ACHN (cell line): ENCODE results near the gene TRIM31.
A peak's percentile ranks its signal among the peaks of the same experiment; 100 is the strongest.

Source experiments
- DNase-seq: peaks from one replicate; pipeline ENCODE4 v3.0.0-alpha.2; 2015
- in situ Hi-C: cut with HindIII; loops from 2 replicates; pipeline ENCODE4 v1.10.0; 2017; ENCODE audit warnings: low sequenced_read_pairs, low pct_ligation_motif_present, low pct_unique_long_range_greater_than_20kb

Gene TRIM31

GRCh38 chr6:30113003-30113759 is at the start of gene TRIM31:
TSS of gene TRIM31 (minus strand) at chr6:30113090. CDS start at chr6:30112805, 285 bp downstream.
- in situ Hi-C loops: no loop called here
- no peak for DNase-seq

- in situ Hi-C loops: no loop called here
- DNase-seq: no peak
Measured at GRCh38 chr6:30162265-30163089, 49.6 kb upstream of the TRIM31 start.

GRCh38 chr6:30160785-30161531 is 48.1 kb upstream of the TRIM31 start, which contains the start of gene TRIM10:
TSS of gene TRIM10 (minus strand) at chr6:30161211. CDS start at chr6:30160858, 353 bp downstream.
- no peak for DNase-seq
- in situ Hi-C loops: no loop called here

- in situ Hi-C loops: no loop called here
- DNase-seq: no peak
Measured at GRCh38 chr6:30160008-30160784, 47.3 kb upstream of the TRIM31 start.

GRCh38 chr6:30158475-30159040 is 45.7 kb upstream of the TRIM31 start:
- in situ Hi-C loops: no loop called here
- no peak for DNase-seq

GRCh38 chr6:30157999-30158398 is 45.1 kb upstream of the TRIM31 start:
- DNase-seq: no peak
- in situ Hi-C loops: no loop called here

GRCh38 chr6:30157581-30157980 is 44.7 kb upstream of the TRIM31 start:
- in situ Hi-C loops: no loop called here
- no peak for DNase-seq

- in situ Hi-C loops: no loop called here
- DNase-seq: no peak
Measured at GRCh38 chr6:30156774-30157173, 43.9 kb upstream of the TRIM31 start.

GRCh38 chr6:30156262-30156599 is 43.3 kb upstream of the TRIM31 start:
- in situ Hi-C loops: no loop called here
- peak; percentile 44 for DNase-seq

GRCh38 chr6:30155520-30156261 is 42.8 kb upstream of the TRIM31 start:
- in situ Hi-C loops: no loop called here
- no peak for DNase-seq

GRCh38 chr6:30154709-30155519 is 42.0 kb upstream of the TRIM31 start:
- peak; percentile 94 for DNase-seq
- in situ Hi-C loops: no loop called here

GRCh38 chr6:30154061-30154460 is 41.2 kb upstream of the TRIM31 start:
- no peak for DNase-seq
- in situ Hi-C loops: no loop called here

GRCh38 chr6:30152910-30153610 is 40.2 kb upstream of the TRIM31 start:
- in situ Hi-C loops: no loop called here
- DNase-seq: no peak

- in situ Hi-C loops: no loop called here
- DNase-seq: no peak
Measured at GRCh38 chr6:30152016-30152673, 39.3 kb upstream of the TRIM31 start.

GRCh38 chr6:30151580-30151979 is 38.7 kb upstream of the TRIM31 start:
- in situ Hi-C loops: no loop called here
- no peak for DNase-seq
